ENCODE data around the gene ERN1.

The ERN1 gene

DNA sequence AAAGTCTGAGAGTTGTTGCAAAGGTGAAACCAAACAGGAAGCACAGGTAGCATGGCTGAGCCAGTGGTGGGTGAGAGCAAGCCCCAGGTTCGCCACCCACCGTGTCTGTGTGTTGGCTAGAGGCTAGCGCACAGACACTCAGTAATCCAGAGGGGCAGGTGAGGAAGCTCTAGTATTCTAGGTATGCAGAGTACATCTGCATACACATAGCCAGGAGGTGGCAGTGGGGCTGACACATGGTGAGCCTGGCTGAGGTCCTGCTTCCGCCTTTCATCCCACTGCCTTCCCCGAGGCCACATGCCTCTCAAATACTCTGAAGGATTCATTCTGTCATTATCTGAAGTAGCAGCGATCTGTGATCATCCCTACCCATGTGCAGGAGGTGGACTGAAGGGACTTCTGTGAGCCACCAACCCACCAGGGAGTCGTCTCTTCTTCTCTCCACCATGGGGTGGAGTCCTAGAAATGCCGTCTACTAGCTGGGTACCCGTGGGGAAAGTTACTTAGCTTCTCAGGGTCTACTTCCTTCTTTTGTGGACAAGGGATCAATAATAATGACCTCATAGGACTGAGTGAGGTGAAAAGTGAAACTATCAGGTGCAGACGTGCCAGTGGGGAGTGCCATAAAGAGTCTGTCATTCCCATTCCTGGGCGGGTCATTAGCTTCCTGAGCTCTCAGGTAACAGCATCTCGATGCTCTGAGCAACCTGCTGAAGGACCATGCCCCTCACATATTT, 73.5 kb downstream of the ERN1 start:
- H3K36me3 Mint-ChIP-seq (ENCODE audit: low read depth), result peaks cover 26% of the 10 kb centered on the region
- TF ChIP-seq, protein P1, sequence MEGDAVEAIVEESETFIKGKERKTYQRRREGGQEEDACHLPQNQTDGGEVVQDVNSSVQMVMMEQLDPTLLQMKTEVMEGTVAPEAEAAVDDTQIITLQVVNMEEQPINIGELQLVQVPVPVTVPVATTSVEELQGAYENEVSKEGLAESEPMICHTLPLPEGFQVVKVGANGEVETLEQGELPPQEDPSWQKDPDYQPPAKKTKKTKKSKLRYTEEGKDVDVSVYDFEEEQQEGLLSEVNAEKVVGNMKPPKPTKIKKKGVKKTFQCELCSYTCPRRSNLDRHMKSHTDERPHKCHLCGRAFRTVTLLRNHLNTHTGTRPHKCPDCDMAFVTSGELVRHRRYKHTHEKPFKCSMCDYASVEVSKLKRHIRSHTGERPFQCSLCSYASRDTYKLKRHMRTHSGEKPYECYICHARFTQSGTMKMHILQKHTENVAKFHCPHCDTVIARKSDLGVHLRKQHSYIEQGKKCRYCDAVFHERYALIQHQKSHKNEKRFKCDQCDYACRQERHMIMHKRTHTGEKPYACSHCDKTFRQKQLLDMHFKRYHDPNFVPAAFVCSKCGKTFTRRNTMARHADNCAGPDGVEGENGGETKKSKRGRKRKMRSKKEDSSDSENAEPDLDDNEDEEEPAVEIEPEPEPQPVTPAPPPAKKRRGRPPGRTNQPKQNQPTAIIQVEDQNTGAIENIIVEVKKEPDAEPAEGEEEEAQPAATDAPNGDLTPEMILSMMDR (IDR thresholded peaks at IDR 0.05), result no peak
- no peak overlapping the region for H3K27ac Mint-ChIP-seq
- no peaks in the 10 kb centered on the region for H3K9me3 Mint-ChIP-seq
- peaks cover 6% of the 10 kb centered on the region for H3K27me3 Mint-ChIP-seq (ENCODE audit: low read depth, poor library complexity)
- H3K4me3 Mint-ChIP-seq, result no peak overlapping the region
- DNase-seq, result no peak
- H3K4me1 Mint-ChIP-seq, result peaks cover 22% of the 10 kb centered on the region

DNA sequence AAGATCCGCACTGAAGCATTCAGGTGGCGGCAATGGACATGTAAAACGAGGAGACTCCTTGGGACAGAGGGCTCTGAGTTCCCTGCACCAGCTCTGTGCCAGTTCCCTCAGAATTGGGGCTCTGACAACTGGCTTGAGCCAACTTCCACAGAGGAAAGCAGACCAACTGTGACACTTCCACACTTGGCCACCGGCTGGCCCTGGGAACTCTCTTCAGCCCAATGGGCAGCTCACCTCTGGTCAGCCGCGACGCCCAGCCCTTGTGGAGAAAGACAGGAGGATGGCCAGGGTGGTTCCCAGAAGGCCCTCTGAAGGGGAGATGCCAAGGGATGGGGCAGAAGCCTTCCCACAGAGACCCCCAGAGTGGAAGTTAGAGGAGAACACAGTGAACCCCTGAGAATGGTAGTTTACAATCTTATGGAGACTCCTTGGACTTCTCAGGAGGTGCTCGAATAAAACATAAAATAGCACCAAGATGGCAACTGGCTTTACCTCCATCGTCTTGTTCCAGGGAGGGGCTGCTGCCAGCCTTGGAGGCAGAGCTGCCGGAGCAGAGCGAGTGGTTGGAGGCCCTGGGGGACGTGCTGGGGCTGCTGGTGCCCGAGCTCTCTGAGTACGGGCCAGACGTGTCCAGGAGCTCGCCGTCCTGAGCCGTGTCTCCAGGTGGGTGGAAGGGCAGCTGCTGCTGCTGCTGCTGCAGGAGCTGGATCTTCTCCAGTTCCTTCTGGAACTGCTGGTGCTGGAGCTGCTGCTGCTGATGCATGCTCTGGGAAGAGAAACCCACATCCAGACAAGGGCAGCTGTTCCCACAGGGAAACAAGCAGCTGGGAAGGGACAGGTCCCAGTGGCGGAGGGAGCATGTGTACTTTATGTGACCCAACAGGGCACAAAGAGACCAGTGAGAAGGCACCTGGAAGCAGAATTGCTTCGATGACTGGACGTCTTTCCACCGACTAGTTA, 74.5 kb downstream of the ERN1 start:
- Mint-ChIP-seq H3K27ac (no peak overlapping the region), H3K27me3 (ENCODE audit: low read depth, poor library complexity) (peaks cover 6% of the 10 kb centered on the region), H3K36me3 (ENCODE audit: low read depth) (peaks cover 26% of the 10 kb centered on the region), H3K4me3 (no peak overlapping the region), H3K9me3 (no peaks in the 10 kb centered on the region), H3K4me1 (peaks cover 22% of the 10 kb centered on the region)
- TF ChIP-seq, protein P1 (IDR thresholded peaks at IDR 0.05), result no peak
- no peak for DNase-seq

- peaks cover 6% of the 10 kb centered on the region for H3K27me3 Mint-ChIP-seq (ENCODE audit: low read depth, poor library complexity)
- peak overlapping the region; percentile 79 for H3K27ac Mint-ChIP-seq
Observed at GRCh38 chr17:64054304-64054703, 75.6 kb downstream of the ERN1 start.

GRCh38 chr17:64053101-64053500, 76.8 kb downstream of the ERN1 start:
- Mint-ChIP-seq H3K4me1 (peaks cover 16% of the 10 kb centered on the region), H3K27ac (no peak overlapping the region), H3K27me3 (ENCODE audit: low read depth, poor library complexity) (peaks cover 6% of the 10 kb centered on the region), H3K36me3 (ENCODE audit: low read depth) (peaks cover 15% of the 10 kb centered on the region), H3K9me3 (no peaks in the 10 kb centered on the region), H3K4me3 (no peak overlapping the region)
- DNase-seq, result no peak
- TF ChIP-seq, protein P1 (IDR thresholded peaks at IDR 0.05), result no peak

More at GRCh38 chr17:64054304-64054703, 75.6 kb downstream of the ERN1 start:
- DNase-seq, result no peak
- TF ChIP-seq, protein P1 (IDR thresholded peaks at IDR 0.05), result no peak
- peaks cover 22% of the 10 kb centered on the region for H3K4me1 Mint-ChIP-seq
- peaks cover 15% of the 10 kb centered on the region for H3K36me3 Mint-ChIP-seq (ENCODE audit: low read depth)
- H3K9me3 Mint-ChIP-seq, result no peaks in the 10 kb centered on the region
- H3K4me3 Mint-ChIP-seq, result no peak overlapping the region

GRCh38 chr17:64051153-64051552, 78.8 kb downstream of the ERN1 start:
- no peak for DNase-seq
- no peak overlapping the region for H3K4me3 Mint-ChIP-seq
- H3K36me3 Mint-ChIP-seq (ENCODE audit: low read depth), result peaks cover 18% of the 10 kb centered on the region
- H3K9me3 Mint-ChIP-seq, result no peaks in the 10 kb centered on the region
- TF ChIP-seq, protein P1 (IDR thresholded peaks at IDR 0.05), result no peak
- peaks cover 12% of the 10 kb centered on the region for H3K4me1 Mint-ChIP-seq
- H3K27me3 Mint-ChIP-seq (ENCODE audit: low read depth, poor library complexity), result peaks cover 6% of the 10 kb centered on the region
- H3K27ac Mint-ChIP-seq, result no peak overlapping the region
